Ishikawa (cell line): ENCODE measurements around the gene RANBP9.

Experiments
- EGR1 ChIP-seq: IDR thresholded peaks from 2 replicates; pipeline ENCODE4 v1.6.1; 2012
- EP300 ChIP-seq: IDR thresholded peaks from 2 replicates; pipeline ENCODE4 v1.6.1; 2012; ENCODE audit warnings: borderline replicate concordance
- MAX ChIP-seq: IDR thresholded peaks from 2 replicates; pipeline ENCODE4 v1.6.1; 2012
- RAD21 ChIP-seq: IDR thresholded peaks from 2 replicates; pipeline ENCODE4 v1.6.1; 2012; ENCODE audit warnings: low read depth
- TAF1 ChIP-seq: IDR thresholded peaks from 2 replicates; pipeline ENCODE4 v1.6.1; 2012; ENCODE audit warnings: low read depth, mild to moderate bottlenecking
- TCF12 ChIP-seq: IDR thresholded peaks from 2 replicates; pipeline ENCODE4 v1.6.1; 2012; ENCODE audit warnings: low read depth
- TEAD4 ChIP-seq: IDR thresholded peaks from 2 replicates; pipeline ENCODE4 v1.6.1; 2012
- YY1 ChIP-seq: IDR thresholded peaks from 2 replicates; pipeline ENCODE4 v1.6.1; 2012; ENCODE audit warnings: low read depth
- TF ChIP-seq, protein P1 (sequence below): IDR thresholded peaks from 2 replicates; pipeline ENCODE4 v1.6.1; 2012; ENCODE audit warnings: low read depth, mild to moderate bottlenecking

- TF ChIP-seq RAD21 (no peak), MAX (no peak), YY1 (no peak), EP300 (no peak), TCF12 (no peak), TAF1 (no peak), EGR1 (no peak), TEAD4 (no peak)
- TF ChIP-seq, protein P1, sequence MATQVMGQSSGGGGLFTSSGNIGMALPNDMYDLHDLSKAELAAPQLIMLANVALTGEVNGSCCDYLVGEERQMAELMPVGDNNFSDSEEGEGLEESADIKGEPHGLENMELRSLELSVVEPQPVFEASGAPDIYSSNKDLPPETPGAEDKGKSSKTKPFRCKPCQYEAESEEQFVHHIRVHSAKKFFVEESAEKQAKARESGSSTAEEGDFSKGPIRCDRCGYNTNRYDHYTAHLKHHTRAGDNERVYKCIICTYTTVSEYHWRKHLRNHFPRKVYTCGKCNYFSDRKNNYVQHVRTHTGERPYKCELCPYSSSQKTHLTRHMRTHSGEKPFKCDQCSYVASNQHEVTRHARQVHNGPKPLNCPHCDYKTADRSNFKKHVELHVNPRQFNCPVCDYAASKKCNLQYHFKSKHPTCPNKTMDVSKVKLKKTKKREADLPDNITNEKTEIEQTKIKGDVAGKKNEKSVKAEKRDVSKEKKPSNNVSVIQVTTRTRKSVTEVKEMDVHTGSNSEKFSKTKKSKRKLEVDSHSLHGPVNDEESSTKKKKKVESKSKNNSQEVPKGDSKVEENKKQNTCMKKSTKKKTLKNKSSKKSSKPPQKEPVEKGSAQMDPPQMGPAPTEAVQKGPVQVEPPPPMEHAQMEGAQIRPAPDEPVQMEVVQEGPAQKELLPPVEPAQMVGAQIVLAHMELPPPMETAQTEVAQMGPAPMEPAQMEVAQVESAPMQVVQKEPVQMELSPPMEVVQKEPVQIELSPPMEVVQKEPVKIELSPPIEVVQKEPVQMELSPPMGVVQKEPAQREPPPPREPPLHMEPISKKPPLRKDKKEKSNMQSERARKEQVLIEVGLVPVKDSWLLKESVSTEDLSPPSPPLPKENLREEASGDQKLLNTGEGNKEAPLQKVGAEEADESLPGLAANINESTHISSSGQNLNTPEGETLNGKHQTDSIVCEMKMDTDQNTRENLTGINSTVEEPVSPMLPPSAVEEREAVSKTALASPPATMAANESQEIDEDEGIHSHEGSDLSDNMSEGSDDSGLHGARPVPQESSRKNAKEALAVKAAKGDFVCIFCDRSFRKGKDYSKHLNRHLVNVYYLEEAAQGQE: no peak
Measured at GRCh38 chr6:13697857-13698256, 13.8 kb downstream of the RANBP9 start.
